Natural killer cell treated with Interleukin-12 subunit alpha and Interleukin-12 subunit beta and Interleukin-15 and Interleukin-18, amount 100 ng/mL, for 72 hours (primary cell): ENCODE data around the gene FAM174C. TPM values are rescaled to one million over a fixed set of nuclear protein-coding genes. Genes with fewer than 3 reads are reported as not detected.
"Not testable (repeated sequence)": the region's sequence is repeated elsewhere in the genome, so short reads cannot be mapped to it uniquely, and the experiment has no call there.

Source experiments
- ATAC-seq, 2 donors: fragments of 150-1000 bp; cut with Tn5 transposase in 1 of 2; sonication (Bioruptor Pico), chemical (Tn5 transposase) in 1 of 2; 2 replicates each; pipeline ENCODE4 v1.10.0; 2021
- DNase-seq: peaks from one replicate; pipeline ENCODE4 v3.0.0; 2022; ENCODE audit warnings: low spot score
- H3K27ac Mint-ChIP-seq, 2 donors: 1 replicate in 1 of 2; 2 replicates in 1 of 2; pipeline ENCODE4 v1.8.0; 2022; ENCODE audit warnings: mixed read lengths in 2 of 2, mild to moderate bottlenecking in 1 of 2, moderate library complexity in 1 of 2
- H3K27me3 Mint-ChIP-seq, 2 donors: 1 replicate in 1 of 2; 2 replicates in 1 of 2; pipeline ENCODE4 v1.8.0; 2022; ENCODE audit warnings: mixed read lengths in 2 of 2
- H3K36me3 Mint-ChIP-seq: one replicate; pipeline ENCODE4 v1.8.0; 2022; ENCODE audit warnings: mixed read lengths
- H3K4me1 Mint-ChIP-seq, 2 donors: 1 replicate in 1 of 2; 2 replicates in 1 of 2; pipeline ENCODE4 v1.8.0; 2022; ENCODE audit warnings: low read depth in 2 of 2, mixed read lengths in 2 of 2, mild to moderate bottlenecking in 1 of 2
- H3K4me3 Mint-ChIP-seq: one replicate; pipeline ENCODE4 v1.8.0; 2022; ENCODE audit warnings: mixed read lengths
- H3K9me3 Mint-ChIP-seq: 2 replicates; pipeline ENCODE4 v1.8.0; 2022; ENCODE audit warnings: mixed read lengths
- total RNA-seq, 2 donors: library from RNA; stranded (reverse); gene quantifications; one replicate each; pipeline ENCODE4 v1.2.3, GENCODE V29; 2022

FAM174C gene
- total RNA-seq, 2 donors from 2014 or later, result 59.5 to 94.2 TPM

- H3K9me3 Mint-ChIP-seq, result no peaks in the 10 kb centered on the region
- peak; percentile 47 to 51 for ATAC-seq
- peak overlapping the region; percentile 47 to 82 for H3K27ac Mint-ChIP-seq
Observed at GRCh38 chr19:1243768-1244692, 31.3 kb upstream of the FAM174C start.

DNA sequence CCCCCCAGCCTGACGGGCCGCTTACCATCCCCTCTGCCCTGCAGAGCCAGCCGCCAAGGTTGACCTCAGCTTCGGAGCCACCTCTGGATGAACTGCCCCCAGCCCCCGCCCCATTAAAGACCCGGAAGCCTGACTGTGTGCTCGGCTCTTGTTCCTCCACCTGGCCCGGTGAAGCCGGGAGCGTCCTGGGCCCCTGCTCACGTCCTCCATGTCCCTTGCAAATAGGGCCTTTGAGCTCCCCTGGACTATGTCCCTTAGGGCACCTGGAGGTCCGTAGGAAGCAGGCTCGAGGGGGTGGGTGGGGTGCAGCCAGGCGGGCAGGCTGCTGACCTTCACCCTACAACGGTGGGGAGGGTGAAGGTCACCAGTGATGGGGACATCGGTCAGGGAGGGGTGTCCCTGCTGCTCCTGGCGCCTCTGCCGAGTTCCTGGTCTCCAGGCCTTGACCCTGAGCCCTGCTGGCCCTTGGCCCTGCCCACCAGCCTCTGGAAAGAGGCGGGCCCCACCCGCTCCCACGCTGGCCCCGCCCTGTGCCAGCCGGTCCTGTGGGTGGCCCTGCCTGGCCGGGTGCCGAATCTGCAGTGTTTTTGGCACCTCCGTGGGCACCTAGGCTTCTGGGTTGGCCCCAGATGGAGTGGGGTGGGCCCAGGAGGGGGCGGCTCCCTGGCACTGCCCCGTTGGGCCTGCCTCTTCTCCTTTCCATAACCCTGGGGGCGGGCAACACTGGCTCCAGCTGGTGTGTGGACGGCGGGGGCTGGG is 30.5 kb upstream of the FAM174C start:
- Mint-ChIP-seq H3K27me3 (no peaks in the 10 kb centered on the region), H3K36me3 (no peaks in the 10 kb centered on the region), H3K27ac (peak overlapping the region; percentile 47 to 82), H3K4me1 (peaks cover 6 to 8% of the 10 kb centered on the region in 2 donors), H3K4me3 (peak overlapping the region; percentile 73), H3K9me3 (no peaks in the 10 kb centered on the region)
- ATAC-seq, result no peak
- DNase-seq, result no peak

More at GRCh38 chr19:1243768-1244692, 31.3 kb upstream of the FAM174C start:
- DNase-seq, result peak; percentile 87
- H3K4me1 Mint-ChIP-seq, result peaks cover 11% of the 10 kb centered on the region in 2 donors
- H3K27me3 Mint-ChIP-seq, result peaks cover under 1 to 3% of the 10 kb centered on the region in 2 donors
- H3K36me3 Mint-ChIP-seq, result no peaks in the 10 kb centered on the region
- H3K4me3 Mint-ChIP-seq, result peak overlapping the region; percentile 73

GRCh38 chr19:1245494-1246264 is 29.7 kb upstream of the FAM174C start:
- peaks cover 6 to 8% of the 10 kb centered on the region in 2 donors for H3K4me1 Mint-ChIP-seq
- DNase-seq (no peak), ATAC-seq (no peak)
- H3K27ac Mint-ChIP-seq, result no peak overlapping the region
- H3K4me3 Mint-ChIP-seq, result no peak overlapping the region
- H3K36me3 Mint-ChIP-seq, result no peaks in the 10 kb centered on the region
- H3K9me3 Mint-ChIP-seq, result no peaks in the 10 kb centered on the region
- no peaks in the 10 kb centered on the region for H3K27me3 Mint-ChIP-seq

- not testable (repeated sequence) for DNase-seq, ATAC-seq, H3K4me3 Mint-ChIP-seq, H3K4me1 Mint-ChIP-seq, H3K36me3 Mint-ChIP-seq, H3K27ac Mint-ChIP-seq, H3K9me3 Mint-ChIP-seq, H3K27me3 Mint-ChIP-seq
Observed at GRCh38 chr19:1246265-1247087, 28.9 kb upstream of the FAM174C start.

DNA sequence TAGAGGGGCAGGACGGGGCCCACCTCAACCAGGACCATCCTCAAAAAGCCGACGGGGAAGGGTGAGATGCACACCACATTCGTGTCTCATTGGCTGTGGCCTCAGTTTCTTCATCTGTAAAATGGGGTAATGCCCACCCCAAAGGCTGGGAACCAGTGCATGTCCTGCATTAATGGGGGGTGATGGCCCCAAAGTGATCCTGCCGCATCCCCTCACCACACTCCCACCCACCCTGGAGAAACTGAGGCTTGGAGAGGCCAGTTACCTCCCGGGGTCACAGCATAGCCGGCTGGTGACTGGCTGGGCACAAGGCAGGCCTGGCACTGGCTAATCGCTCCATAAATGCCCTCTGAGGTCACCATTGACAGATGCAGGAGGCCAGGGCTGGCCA is 27.6 kb upstream of the FAM174C start:
- Mint-ChIP-seq H3K4me1 (peaks cover 0 to 9% of the 10 kb centered on the region in 2 donors), H3K27ac (no peak overlapping the region), H3K4me3 (no peak overlapping the region), H3K9me3 (no peaks in the 10 kb centered on the region), H3K27me3 (no peaks in the 10 kb centered on the region), H3K36me3 (no peaks in the 10 kb centered on the region)
- DNase-seq (no peak), ATAC-seq (no peak)

GRCh38 chr19:1248139-1248785 is 27.1 kb upstream of the FAM174C start, which contains the start of gene MIDN:
Gene MIDN, plus strand, starts transcription at chr19:1248583. Its CDS starts 1,714 bp downstream, at chr19:1250297.
- H3K27ac Mint-ChIP-seq, result peak within 1 kb of the TSS; percentile 29 to 56
- no peaks in the 10 kb centered on the region for H3K9me3 Mint-ChIP-seq
- H3K4me3 Mint-ChIP-seq, result peak within 1 kb of the TSS; percentile 70
- H3K36me3 Mint-ChIP-seq, result no peaks in the 10 kb centered on the region
- ATAC-seq, result peak; percentile 37 to 52
- H3K4me1 Mint-ChIP-seq, result peaks cover under 1 to 9% of the 10 kb centered on the region in 2 donors
- H3K27me3 Mint-ChIP-seq, result no peaks in the 10 kb centered on the region
- peak; percentile 85 for DNase-seq

GRCh38 chr19:1248786-1249297 is 26.5 kb upstream of the FAM174C start:
- Mint-ChIP-seq H3K4me3 (peak overlapping the region; percentile 70), H3K27me3 (no peaks in the 10 kb centered on the region), H3K36me3 (no peaks in the 10 kb centered on the region), H3K4me1 (peaks cover 4 to 12% of the 10 kb centered on the region in 2 donors), H3K9me3 (no peaks in the 10 kb centered on the region), H3K27ac (peak overlapping the region; percentile 29 to 56)
- DNase-seq (peak; percentile 90), ATAC-seq (peak; percentile 57 to 68)

DNA sequence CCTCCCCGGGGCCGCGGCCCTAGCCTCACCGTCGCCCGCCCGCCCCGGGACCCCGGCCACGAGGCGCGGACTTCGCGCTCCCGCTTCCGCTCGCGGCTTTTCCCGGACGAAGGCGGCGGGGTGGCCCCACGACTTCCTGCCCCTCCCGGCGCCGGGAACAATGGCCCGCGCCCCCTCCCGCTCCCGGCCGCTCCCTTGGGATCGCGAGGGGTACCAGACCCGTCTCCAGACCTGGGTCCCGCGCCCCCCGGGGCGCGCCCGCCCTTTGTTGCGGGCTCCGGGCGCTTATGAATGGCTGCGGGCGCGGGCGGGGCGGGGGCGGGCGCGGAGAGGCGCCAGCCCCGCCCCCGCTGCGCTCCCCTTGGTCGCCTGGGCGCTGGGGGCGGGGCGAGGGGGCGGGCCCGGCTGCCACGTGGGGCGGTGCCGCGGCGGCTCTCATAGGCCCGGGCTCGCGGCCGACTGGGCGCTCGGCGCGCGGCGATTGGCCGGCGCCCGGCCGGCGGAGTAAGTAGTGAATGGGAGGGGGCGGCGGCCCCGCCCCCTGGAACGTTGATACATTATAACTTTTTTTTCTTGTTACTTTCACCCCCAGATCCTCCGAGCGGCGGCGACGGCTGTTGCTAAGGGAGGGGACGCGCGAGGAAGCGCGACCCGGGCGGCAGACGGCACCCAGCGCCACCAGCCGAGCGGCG is 25.9 kb upstream of the FAM174C start:
- no peaks in the 10 kb centered on the region for H3K27me3 Mint-ChIP-seq
- peak overlapping the region; percentile 83 for H3K4me3 Mint-ChIP-seq
- DNase-seq (peak; percentile 96), ATAC-seq (peak; percentile 73 to 80)
- H3K27ac Mint-ChIP-seq, result peak overlapping the region in 1 of 2 donors; percentile 53
- H3K4me1 Mint-ChIP-seq, result peaks cover 4 to 12% of the 10 kb centered on the region in 2 donors
- no peaks in the 10 kb centered on the region for H3K9me3 Mint-ChIP-seq
- H3K36me3 Mint-ChIP-seq, result no peaks in the 10 kb centered on the region

- H3K27ac Mint-ChIP-seq, result peak overlapping the region in 1 of 2 donors; percentile 53
- no peak for ATAC-seq
- H3K27me3 Mint-ChIP-seq, result no peaks in the 10 kb centered on the region
- H3K4me1 Mint-ChIP-seq, result peaks cover 4 to 13% of the 10 kb centered on the region in 2 donors
- peak overlapping the region; percentile 83 for H3K4me3 Mint-ChIP-seq
- no peaks in the 10 kb centered on the region for H3K36me3 Mint-ChIP-seq
- no peaks in the 10 kb centered on the region for H3K9me3 Mint-ChIP-seq
- no peak for DNase-seq
Observed at GRCh38 chr19:1249990-1250436, 25.3 kb upstream of the FAM174C start.

GRCh38 chr19:1250437-1251260 is 24.7 kb upstream of the FAM174C start:
- Mint-ChIP-seq H3K27ac (peak overlapping the region; percentile 80 to 92), H3K4me1 (peaks cover 4 to 16% of the 10 kb centered on the region in 2 donors), H3K4me3 (peak overlapping the region; percentile 84), H3K27me3 (no peaks in the 10 kb centered on the region), H3K9me3 (no peaks in the 10 kb centered on the region), H3K36me3 (no peaks in the 10 kb centered on the region)
- DNase-seq, result no peak
- ATAC-seq, result no peak
